GM06990 (cell line): ENCODE data around the gene SLC19A3.
"Not testable (repeated sequence)": the region's sequence is repeated elsewhere in the genome, so short reads cannot be mapped to it uniquely, and the experiment has no call there.

Experiments
- DNase-seq: peaks from one replicate; pipeline ENCODE4 v3.0.0-alpha.2; 2011; ENCODE audit not compliant: insufficient read length; ENCODE audit errors: extremely low read depth
- H3K27me3 ChIP-seq: replicated peaks from 2 replicates; pipeline ENCODE4 v1.6.0; 2011; ENCODE audit warnings: low read length; ENCODE audit not compliant: control insufficient read depth, insufficient read depth
- H3K36me3 ChIP-seq: 2 replicates; pipeline ENCODE4 v1.5.1; 2011; ENCODE audit warnings: low read length; ENCODE audit not compliant: control insufficient read depth, insufficient read depth
- H3K4me3 ChIP-seq: replicated peaks from 2 replicates; pipeline ENCODE4 v1.5.1; 2011; ENCODE audit warnings: low read depth, mild to moderate bottlenecking, control low read depth, low read length
- CTCF ChIP-seq: IDR thresholded peaks from 2 replicates; pipeline ENCODE4 v1.5.1; 2011; ENCODE audit warnings: low read length, control low read depth, mild to moderate bottlenecking, inconsistent platforms; ENCODE audit not compliant: insufficient read depth, poor library complexity, severe bottlenecking

Gene SLC19A3

GRCh38 chr2:227717687-227718567, at the start of gene SLC19A3:
Gene SLC19A3, minus strand, starts transcription at chr2:227718028. Its CDS starts 15,710 bp downstream, at chr2:227702318.
- no peak for TF ChIP-seq CTCF
- Histone ChIP-seq H3K27me3 (no peaks in the 10 kb centered on the region), H3K4me3 (no peak within 1 kb of the TSS), H3K36me3 (no peaks in the 10 kb centered on the region)
- peak; percentile 9 for DNase-seq

- peak; percentile 86 for TF ChIP-seq CTCF
- Histone ChIP-seq H3K27me3 (no peaks in the 10 kb centered on the region), H3K36me3 (no peaks in the 10 kb centered on the region), H3K4me3 (no peak overlapping the region)
- peak; percentile 39 for DNase-seq
Measured at GRCh38 chr2:227766373-227766883, 48.6 kb upstream of the SLC19A3 start.

- no peak for TF ChIP-seq CTCF
- no peak for DNase-seq
Measured at GRCh38 chr2:227765788-227766372, 48.1 kb upstream of the SLC19A3 start.

GRCh38 chr2:227761740-227762476, 44.1 kb upstream of the SLC19A3 start:
- H3K27me3 ChIP-seq = no peaks in the 10 kb centered on the region; the same call in 1 of the 2 replicates
- H3K36me3 ChIP-seq = no peaks in the 10 kb centered on the region
- DNase-seq = no peak
- no peak overlapping the region for H3K4me3 ChIP-seq
- no peak for TF ChIP-seq CTCF

More at GRCh38 chr2:227765788-227766372, 48.1 kb upstream of the SLC19A3 start:
- H3K4me3 ChIP-seq = no peak overlapping the region
- no peaks in the 10 kb centered on the region for H3K36me3 ChIP-seq
- no peaks in the 10 kb centered on the region for H3K27me3 ChIP-seq

GRCh38 chr2:227759411-227760118, 41.7 kb upstream of the SLC19A3 start:
- no peaks in the 10 kb centered on the region for H3K36me3 ChIP-seq
- TF ChIP-seq CTCF = no peak
- H3K4me3 ChIP-seq = no peak overlapping the region
- DNase-seq = no peak
- no peaks in the 10 kb centered on the region; the same call in 1 of the 2 replicates for H3K27me3 ChIP-seq

- not testable (repeated sequence) for H3K27me3 ChIP-seq, H3K4me3 ChIP-seq, DNase-seq, H3K36me3 ChIP-seq
Measured at GRCh38 chr2:227756261-227756660, 38.4 kb upstream of the SLC19A3 start.
